Measurements from ENCODE around the gene ZNF316.

ZNF316 gene

GRCh38 chr7:6641305-6642035, 4.4 kb downstream of the ZNF316 start:
- no peaks in the 10 kb centered on the region for H3K9me3 ChIP-seq (ENCODE audit: insufficient read depth, low read depth, low read length)
- no peak overlapping the region for H3K9ac ChIP-seq (ENCODE audit: low read depth, low read length)
- H3K4me1 ChIP-seq (ENCODE audit: insufficient read depth, low read length): no peaks in the 10 kb centered on the region
- H3K36me3 ChIP-seq (ENCODE audit: insufficient read depth, low read length): peaks cover 28% of the 10 kb centered on the region
- H3K27ac ChIP-seq (ENCODE audit: low read depth, low read length): no peak overlapping the region
- H3K4me3 ChIP-seq (ENCODE audit: low read length): no peak overlapping the region
- WGBS: 93% methylated on average over 15 of the region's 15 CpGs
- H3K27me3 ChIP-seq (ENCODE audit: insufficient read depth, low read length): peaks cover under 1% of the 10 kb centered on the region

- H3K27me3 ChIP-seq (ENCODE audit: insufficient read depth, low read length): no peaks in the 10 kb centered on the region
- peaks cover 28% of the 10 kb centered on the region for H3K36me3 ChIP-seq (ENCODE audit: insufficient read depth, low read length)
- no peaks in the 10 kb centered on the region for H3K4me1 ChIP-seq (ENCODE audit: insufficient read depth, low read length)
- H3K4me3 ChIP-seq (ENCODE audit: low read length): no peak overlapping the region
- H3K9me3 ChIP-seq (ENCODE audit: insufficient read depth, low read depth, low read length): no peaks in the 10 kb centered on the region
- H3K27ac ChIP-seq (ENCODE audit: low read depth, low read length): no peak overlapping the region
- H3K9ac ChIP-seq (ENCODE audit: low read depth, low read length): no peak overlapping the region
- 93% methylated on average over 24 of the region's 24 CpGs for WGBS
Observed at GRCh38 chr7:6642239-6642839, 5.2 kb downstream of the ZNF316 start.

GRCh38 chr7:6642861-6643640, 5.9 kb downstream of the ZNF316 start:
- peaks cover 28% of the 10 kb centered on the region for H3K36me3 ChIP-seq (ENCODE audit: insufficient read depth, low read length)

GRCh38 chr7:6643915-6644625, 7.0 kb downstream of the ZNF316 start:
- Histone ChIP-seq H3K9ac (ENCODE audit: low read depth, low read length) (no peak overlapping the region), H3K27ac (ENCODE audit: low read depth, low read length) (no peak overlapping the region), H3K4me1 (ENCODE audit: insufficient read depth, low read length) (no peaks in the 10 kb centered on the region), H3K27me3 (ENCODE audit: insufficient read depth, low read length) (no peaks in the 10 kb centered on the region), H3K36me3 (ENCODE audit: insufficient read depth, low read length) (peaks cover 28% of the 10 kb centered on the region), H3K9me3 (ENCODE audit: insufficient read depth, low read depth, low read length) (no peaks in the 10 kb centered on the region), H3K4me3 (ENCODE audit: low read length) (no peak overlapping the region)
- 96% methylated on average over 21 of the region's 21 CpGs for WGBS

More at GRCh38 chr7:6642861-6643640, 5.9 kb downstream of the ZNF316 start:
- 95% methylated on average over 22 of the region's 22 CpGs for WGBS
- H3K4me3 ChIP-seq (ENCODE audit: low read length): no peak overlapping the region
- H3K9me3 ChIP-seq (ENCODE audit: insufficient read depth, low read depth, low read length): no peaks in the 10 kb centered on the region
- no peaks in the 10 kb centered on the region for H3K27me3 ChIP-seq (ENCODE audit: insufficient read depth, low read length)
- no peak overlapping the region for H3K27ac ChIP-seq (ENCODE audit: low read depth, low read length)
- H3K4me1 ChIP-seq (ENCODE audit: insufficient read depth, low read length): no peaks in the 10 kb centered on the region
- H3K9ac ChIP-seq (ENCODE audit: low read depth, low read length): no peak overlapping the region

GRCh38 chr7:6644728-6645127, 7.6 kb downstream of the ZNF316 start:
- no peaks in the 10 kb centered on the region for H3K4me1 ChIP-seq (ENCODE audit: insufficient read depth, low read length)
- 96% methylated on average over 10 of the region's 10 CpGs for WGBS
- H3K9me3 ChIP-seq (ENCODE audit: insufficient read depth, low read depth, low read length): no peaks in the 10 kb centered on the region
- no peaks in the 10 kb centered on the region for H3K27me3 ChIP-seq (ENCODE audit: insufficient read depth, low read length)
- H3K9ac ChIP-seq (ENCODE audit: low read depth, low read length): no peak overlapping the region
- H3K27ac ChIP-seq (ENCODE audit: low read depth, low read length): no peak overlapping the region
- peaks cover 24% of the 10 kb centered on the region for H3K36me3 ChIP-seq (ENCODE audit: insufficient read depth, low read length)
- no peak overlapping the region for H3K4me3 ChIP-seq (ENCODE audit: low read length)

- Histone ChIP-seq H3K27ac (ENCODE audit: low read depth, low read length) (no peak overlapping the region), H3K27me3 (ENCODE audit: insufficient read depth, low read length) (no peaks in the 10 kb centered on the region), H3K9me3 (ENCODE audit: insufficient read depth, low read depth, low read length) (no peaks in the 10 kb centered on the region), H3K36me3 (ENCODE audit: insufficient read depth, low read length) (peaks cover 24% of the 10 kb centered on the region), H3K9ac (ENCODE audit: low read depth, low read length) (no peak overlapping the region), H3K4me1 (ENCODE audit: insufficient read depth, low read length) (no peaks in the 10 kb centered on the region), H3K4me3 (ENCODE audit: low read length) (no peak overlapping the region)
- WGBS: 91% methylated on average over 8 of the region's 8 CpGs
Observed at GRCh38 chr7:6646465-6646864, 9.3 kb downstream of the ZNF316 start.

- Histone ChIP-seq H3K9ac (ENCODE audit: low read depth, low read length) (no peak overlapping the region), H3K4me3 (ENCODE audit: low read length) (no peak overlapping the region), H3K27ac (ENCODE audit: low read depth, low read length) (no peak overlapping the region), H3K36me3 (ENCODE audit: insufficient read depth, low read length) (peaks cover 26% of the 10 kb centered on the region), H3K9me3 (ENCODE audit: insufficient read depth, low read depth, low read length) (no peaks in the 10 kb centered on the region), H3K4me1 (ENCODE audit: insufficient read depth, low read length) (no peaks in the 10 kb centered on the region), H3K27me3 (ENCODE audit: insufficient read depth, low read length) (no peaks in the 10 kb centered on the region)
- WGBS: 94% methylated on average over 8 of the region's 8 CpGs
Observed at GRCh38 chr7:6647080-6647479, 10.0 kb downstream of the ZNF316 start.

GRCh38 chr7:6647541-6647940, 10.4 kb downstream of the ZNF316 start:
- H3K9me3 ChIP-seq (ENCODE audit: insufficient read depth, low read depth, low read length): no peaks in the 10 kb centered on the region
- H3K9ac ChIP-seq (ENCODE audit: low read depth, low read length): no peak overlapping the region
- 94% methylated on average over 14 of the region's 14 CpGs for WGBS
- no peaks in the 10 kb centered on the region for H3K4me1 ChIP-seq (ENCODE audit: insufficient read depth, low read length)
- no peak overlapping the region for H3K4me3 ChIP-seq (ENCODE audit: low read length)
- H3K27me3 ChIP-seq (ENCODE audit: insufficient read depth, low read length): no peaks in the 10 kb centered on the region
- no peak overlapping the region for H3K27ac ChIP-seq (ENCODE audit: low read depth, low read length)
- H3K36me3 ChIP-seq (ENCODE audit: insufficient read depth, low read length): peaks cover 30% of the 10 kb centered on the region

GRCh38 chr7:6648066-6648814, 11.1 kb downstream of the ZNF316 start:
- no peak overlapping the region for H3K4me3 ChIP-seq (ENCODE audit: low read length)
- H3K9me3 ChIP-seq (ENCODE audit: insufficient read depth, low read depth, low read length): no peaks in the 10 kb centered on the region
- H3K27ac ChIP-seq (ENCODE audit: low read depth, low read length): no peak overlapping the region
- H3K36me3 ChIP-seq (ENCODE audit: insufficient read depth, low read length): peaks cover 30% of the 10 kb centered on the region
- H3K4me1 ChIP-seq (ENCODE audit: insufficient read depth, low read length): no peaks in the 10 kb centered on the region
- no peaks in the 10 kb centered on the region for H3K27me3 ChIP-seq (ENCODE audit: insufficient read depth, low read length)
- H3K9ac ChIP-seq (ENCODE audit: low read depth, low read length): no peak overlapping the region
- 95% methylated on average over 17 of the region's 17 CpGs for WGBS

- Histone ChIP-seq H3K9ac (ENCODE audit: low read depth, low read length) (no peak overlapping the region), H3K27ac (ENCODE audit: low read depth, low read length) (no peak overlapping the region), H3K9me3 (ENCODE audit: insufficient read depth, low read depth, low read length) (no peaks in the 10 kb centered on the region), H3K36me3 (ENCODE audit: insufficient read depth, low read length) (peaks cover 24% of the 10 kb centered on the region), H3K4me1 (ENCODE audit: insufficient read depth, low read length) (no peaks in the 10 kb centered on the region), H3K4me3 (ENCODE audit: low read length) (no peak overlapping the region), H3K27me3 (ENCODE audit: insufficient read depth, low read length) (no peaks in the 10 kb centered on the region)
- 95% methylated on average over 4 of the region's 5 CpGs for WGBS
Observed at GRCh38 chr7:6648815-6649104, 11.6 kb downstream of the ZNF316 start.
